GM18505 (cell line): ENCODE results near the gene CCNI2.

Experiments used
- ATAC-seq: cut with Tn5 transposase; IDR thresholded peaks from one replicate; pipeline ENCODE4 v1.9.1; 2021; ENCODE audit not compliant: unreplicated experiment
- POLR2A ChIP-seq: IDR thresholded peaks from 4 replicates; pipeline ENCODE4 v1.6.1; 2011; ENCODE audit warnings: borderline replicate concordance; ENCODE audit not compliant: insufficient read depth, insufficient read length; ENCODE audit errors: extremely low read depth

The CCNI2 gene

GRCh38 chr5:132742158-132742557 is 5.1 kb upstream of the CCNI2 start:
- TF ChIP-seq POLR2A = no peak
- ATAC-seq = no peak

- ATAC-seq = no peak
- no peak for TF ChIP-seq POLR2A
Observed at GRCh38 chr5:132742626-132743025, 4.6 kb upstream of the CCNI2 start.

- no peak for TF ChIP-seq POLR2A
- no peak for ATAC-seq
Observed at GRCh38 chr5:132744659-132745058, 2.6 kb upstream of the CCNI2 start.

- no peak for ATAC-seq
- TF ChIP-seq POLR2A = no peak
Observed at GRCh38 chr5:132746592-132746953, 653 bp upstream of the CCNI2 start.

GRCh38 chr5:132747616-132748440 is 602 bp downstream of the CCNI2 start:
- no peak for ATAC-seq

GRCh38 chr5:132748522-132749000 is 1.3 kb downstream of the CCNI2 start:
- ATAC-seq = no peak
- TF ChIP-seq POLR2A = no peak

More at GRCh38 chr5:132747616-132748440, 602 bp downstream of the CCNI2 start:
- TF ChIP-seq POLR2A = no peak

- no peak for ATAC-seq
- no peak for TF ChIP-seq POLR2A
Observed at GRCh38 chr5:132749506-132749905, 2.3 kb downstream of the CCNI2 start.

GRCh38 chr5:132750471-132751230 is 3.4 kb downstream of the CCNI2 start:
- TF ChIP-seq POLR2A = no peak
- no peak for ATAC-seq

GRCh38 chr5:132751444-132751843 is 4.2 kb downstream of the CCNI2 start:
- ATAC-seq = no peak

GRCh38 chr5:132751971-132752580 is 4.8 kb downstream of the CCNI2 start:
- ATAC-seq = no peak
- no peak for TF ChIP-seq POLR2A

More at GRCh38 chr5:132751444-132751843, 4.2 kb downstream of the CCNI2 start:
- TF ChIP-seq POLR2A = no peak

- TF ChIP-seq POLR2A = no peak
- ATAC-seq = no peak
Observed at GRCh38 chr5:132752581-132753125, 5.4 kb downstream of the CCNI2 start.

- no peak for TF ChIP-seq POLR2A
- ATAC-seq = no peak
Observed at GRCh38 chr5:132753135-132753987, 6.1 kb downstream of the CCNI2 start.
